HEK293 (cell line): ENCODE results near the gene KRTAP10-1.

Experiments used
- CTCF ChIA-PET: fragments of 350-600 bp; formaldehyde crosslinking; extraction: SDS; loops from one replicate; lab custom pipeline; 2021; ENCODE audit warnings: antibody characterized with exemption; lab: Yijun Ruan, JAX
- POLR2A ChIA-PET: fragments of 300-600 bp; formaldehyde crosslinking; extraction: SDS; loops from one replicate; lab custom pipeline; 2020; ENCODE audit warnings: antibody characterized with exemption, inconsistent platforms; lab: Yijun Ruan, JAX
- H3K27ac ChIP-seq: fragments of 200-500 bp; sonication (Bioruptor generic); 2 replicates; pipeline ENCODE4 v1.5.1; 2014; ENCODE audit warnings: low read depth, low read length, control low read depth, inconsistent platforms; ENCODE audit errors: extremely low read depth
- H3K36me3 ChIP-seq, 2 experiments: fragments of 200-500 bp in 1 of 2; sonication (Bioruptor generic) in 1 of 2; 1 replicate in 1 of 2; 2 replicates in 1 of 2; pipeline ENCODE4 v1.5.1; 2014 to 2017; ENCODE audit warnings: inconsistent platforms in 2 of 2, low read length in 2 of 2; ENCODE audit not compliant: control insufficient read depth in 2 of 2, insufficient read depth in 1 of 2
- H3K4me1 ChIP-seq: fragments of 200-500 bp; sonication (Bioruptor generic); 2 replicates; pipeline ENCODE4 v1.5.1; 2014; ENCODE audit warnings: mild to moderate bottlenecking, low read length, inconsistent platforms; ENCODE audit not compliant: control insufficient read depth, insufficient read depth
- H3K4me3 ChIP-seq: 2 replicates; pipeline ENCODE4 v1.5.1; 2011; ENCODE audit warnings: low read depth, mild to moderate bottlenecking, control low read depth, low read length, moderate library complexity
- H3K9me3 ChIP-seq: fragments of 200-500 bp; sonication (Bioruptor generic); 2 replicates; pipeline ENCODE4 v1.5.1; 2014; ENCODE audit warnings: low read depth, low read length, inconsistent platforms; ENCODE audit not compliant: control insufficient read depth, insufficient read depth
- EGR2 ChIP-seq: fragments of 450-650 bp; formaldehyde crosslinking; IDR thresholded peaks from 2 replicates; pipeline ENCODE4 v1.5.1; 2016; ENCODE audit warnings: low read depth, missing biosample characterization, missing genetic modification characterization
- KLF8 ChIP-seq: fragments of 450-650 bp; formaldehyde crosslinking; IDR thresholded peaks from 2 replicates; pipeline ENCODE4 v1.5.1; 2016; ENCODE audit warnings: missing biosample characterization, missing genetic modification characterization
- MEIS1 ChIP-seq: sonication (generic); formaldehyde crosslinking; IDR thresholded peaks from 2 replicates; pipeline ENCODE4 v1.8.1; 2022; ENCODE audit warnings: missing genetic modification reagents, mild to moderate bottlenecking, borderline replicate concordance
- MYNN ChIP-seq: fragments of 450-650 bp; formaldehyde crosslinking; IDR thresholded peaks from 2 replicates; pipeline ENCODE4 v1.5.1; 2016; ENCODE audit warnings: missing biosample characterization, missing genetic modification characterization, borderline replicate concordance
- SETDB1 ChIP-seq: IDR thresholded peaks from one replicate; pipeline ENCODE4 v1.6.1; 2017; ENCODE audit warnings: mild to moderate bottlenecking, low read length, moderate library complexity, mixed read lengths; ENCODE audit not compliant: insufficient read length
- SP2 ChIP-seq: fragments of 450-650 bp; formaldehyde crosslinking; IDR thresholded peaks from 2 replicates; pipeline ENCODE4 v1.5.1; 2016; ENCODE audit warnings: missing biosample characterization, missing genetic modification characterization
- TRIM28 ChIP-seq: IDR thresholded peaks from 2 replicates; pipeline ENCODE4 v1.6.1; 2011; ENCODE audit warnings: low read length, control low read depth, borderline replicate concordance
- YY2 ChIP-seq: fragments of 450-650 bp; formaldehyde crosslinking; IDR thresholded peaks from 2 replicates; pipeline ENCODE4 v1.5.1; 2016; ENCODE audit warnings: missing biosample characterization, missing genetic modification characterization
- ZFP41 ChIP-seq: fragments of 450-650 bp; formaldehyde crosslinking; IDR thresholded peaks from 2 replicates; pipeline ENCODE4 v1.5.1; 2016; ENCODE audit warnings: missing biosample characterization, missing genetic modification characterization, borderline replicate concordance
- ZNF112 ChIP-seq: fragments of 450-650 bp; formaldehyde crosslinking; IDR thresholded peaks from 2 replicates; pipeline ENCODE4 v1.5.0; 2017; ENCODE audit warnings: missing biosample characterization, missing genetic modification characterization
- ZNF133 ChIP-seq: fragments of 450-650 bp; formaldehyde crosslinking; IDR thresholded peaks from 2 replicates; pipeline ENCODE4 v1.5.1; 2016; ENCODE audit warnings: missing biosample characterization, missing genetic modification characterization
- ZNF19 ChIP-seq: fragments of 450-650 bp; formaldehyde crosslinking; IDR thresholded peaks from 2 replicates; pipeline ENCODE4; 2016; ENCODE audit warnings: missing biosample characterization, missing genetic modification characterization, low read depth
- ZNF24 ChIP-seq: fragments of 450-650 bp; formaldehyde crosslinking; IDR thresholded peaks from 2 replicates; pipeline ENCODE4 v1.5.1; 2016; ENCODE audit warnings: missing biosample characterization, missing genetic modification characterization
- ZNF26 ChIP-seq: fragments of 450-650 bp; formaldehyde crosslinking; IDR thresholded peaks from 2 replicates; pipeline ENCODE4 v1.5.1; 2016; ENCODE audit warnings: missing biosample characterization, missing genetic modification characterization
- ZNF391 ChIP-seq: fragments of 450-650 bp; formaldehyde crosslinking; IDR thresholded peaks from 2 replicates; pipeline ENCODE4 v1.5.1; 2016; ENCODE audit warnings: low read depth, missing biosample characterization, missing genetic modification characterization, borderline replicate concordance
- ZNF501 ChIP-seq: fragments of 450-650 bp; formaldehyde crosslinking; IDR thresholded peaks from 2 replicates; pipeline ENCODE4 v1.5.1; 2016; ENCODE audit warnings: missing biosample characterization, missing genetic modification characterization
- ZNF510 ChIP-seq: fragments of 450-650 bp; formaldehyde crosslinking; IDR thresholded peaks from 2 replicates; pipeline ENCODE4 v1.5.1; 2018; ENCODE audit warnings: mild to moderate bottlenecking, missing genetic modification characterization, missing biosample characterization; ENCODE audit not compliant: insufficient replicate concordance
- ZNF544 ChIP-seq: fragments of 450-650 bp; formaldehyde crosslinking; IDR thresholded peaks from 2 replicates; pipeline ENCODE4 v1.5.0; 2017; ENCODE audit warnings: missing biosample characterization, missing genetic modification characterization
- ZNF560 ChIP-seq: fragments of 450-650 bp; formaldehyde crosslinking; IDR thresholded peaks from 2 replicates; pipeline ENCODE4 v1.5.1; 2017; ENCODE audit warnings: missing biosample characterization, missing genetic modification characterization, borderline replicate concordance
- ZNF585B ChIP-seq: fragments of 450-650 bp; formaldehyde crosslinking; IDR thresholded peaks from 2 replicates; pipeline ENCODE4 v1.5.1; 2016; ENCODE audit warnings: missing biosample characterization, missing genetic modification characterization
- ZNF645 ChIP-seq: fragments of 450-650 bp; formaldehyde crosslinking; IDR thresholded peaks from 2 replicates; pipeline ENCODE4; 2016; ENCODE audit warnings: missing biosample characterization, missing genetic modification characterization
- TF ChIP-seq, protein P1 (sequence below): fragments of 450-650 bp; formaldehyde crosslinking; IDR thresholded peaks from 2 replicates; pipeline ENCODE4 v1.5.1; 2017; ENCODE audit warnings: missing biosample characterization, missing genetic modification characterization
- TF ChIP-seq, protein P2 (sequence below): fragments of 450-650 bp; formaldehyde crosslinking; conservative IDR thresholded peaks from 2 replicates; pipeline ENCODE4 v1.5.1; 2016; ENCODE audit warnings: low read depth, missing biosample characterization, missing genetic modification characterization

KRTAP10-1 gene

GRCh38 chr21:44571296-44571695 is 31.3 kb upstream of the KRTAP10-1 start:
- Histone ChIP-seq H3K4me1 (no peaks in the 10 kb centered on the region), H3K4me3 (no peak overlapping the region), H3K36me3 (no peaks in the 10 kb centered on the region), H3K27ac (no peak overlapping the region), H3K9me3 (no peaks in the 10 kb centered on the region)
- peak; percentile 53; the same call in 1 of the 2 replicates for TF ChIP-seq TRIM28
- TF ChIP-seq ZNF501 (tag by site-specific recombination) = no peak
- no peak for TF ChIP-seq ZNF585B
- TF ChIP-seq SETDB1 = peak; percentile 83
- ChIA-PET CTCF (no interaction called here), POLR2A (no interaction called here)

- H3K36me3 ChIP-seq = no peaks in the 10 kb centered on the region
- ChIA-PET POLR2A (no interaction called here), CTCF (no interaction called here)
- no peaks in the 10 kb centered on the region for H3K4me1 ChIP-seq
- H3K9me3 ChIP-seq = no peaks in the 10 kb centered on the region
- no peak overlapping the region for H3K27ac ChIP-seq
- TF ChIP-seq ZNF560 (tag by site-specific recombination) (no peak), ZNF112 (no peak), MEIS1 (CRISPR knock-in tag) (no peak), ZNF133 (tag by site-specific recombination) (no peak), ZNF391 (no peak), ZNF510 (tag by site-specific recombination) (no peak), ZNF19 (tag by site-specific recombination) (no peak), ZNF24 (tag by site-specific recombination) (no peak), ZFP41 (tag by site-specific recombination) (no peak), KLF8 (tag by site-specific recombination) (no peak), ZNF544 (tag by site-specific recombination) (no peak), MYNN (tag by site-specific recombination) (no peak), ZNF645 (tag by site-specific recombination) (no peak), EGR2 (tag by site-specific recombination) (no peak), ZNF26 (tag by site-specific recombination) (no peak), YY2 (tag by site-specific recombination) (no peak), SP2 (tag by site-specific recombination) (no peak)
- TF ChIP-seq, protein P1, sequence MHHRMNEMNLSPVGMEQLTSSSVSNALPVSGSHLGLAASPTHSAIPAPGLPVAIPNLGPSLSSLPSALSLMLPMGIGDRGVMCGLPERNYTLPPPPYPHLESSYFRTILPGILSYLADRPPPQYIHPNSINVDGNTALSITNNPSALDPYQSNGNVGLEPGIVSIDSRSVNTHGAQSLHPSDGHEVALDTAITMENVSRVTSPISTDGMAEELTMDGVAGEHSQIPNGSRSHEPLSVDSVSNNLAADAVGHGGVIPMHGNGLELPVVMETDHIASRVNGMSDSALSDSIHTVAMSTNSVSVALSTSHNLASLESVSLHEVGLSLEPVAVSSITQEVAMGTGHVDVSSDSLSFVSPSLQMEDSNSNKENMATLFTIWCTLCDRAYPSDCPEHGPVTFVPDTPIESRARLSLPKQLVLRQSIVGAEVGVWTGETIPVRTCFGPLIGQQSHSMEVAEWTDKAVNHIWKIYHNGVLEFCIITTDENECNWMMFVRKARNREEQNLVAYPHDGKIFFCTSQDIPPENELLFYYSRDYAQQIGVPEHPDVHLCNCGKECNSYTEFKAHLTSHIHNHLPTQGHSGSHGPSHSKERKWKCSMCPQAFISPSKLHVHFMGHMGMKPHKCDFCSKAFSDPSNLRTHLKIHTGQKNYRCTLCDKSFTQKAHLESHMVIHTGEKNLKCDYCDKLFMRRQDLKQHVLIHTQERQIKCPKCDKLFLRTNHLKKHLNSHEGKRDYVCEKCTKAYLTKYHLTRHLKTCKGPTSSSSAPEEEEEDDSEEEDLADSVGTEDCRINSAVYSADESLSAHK (tag by site-specific recombination) = no peak
- TF ChIP-seq, protein P2, sequence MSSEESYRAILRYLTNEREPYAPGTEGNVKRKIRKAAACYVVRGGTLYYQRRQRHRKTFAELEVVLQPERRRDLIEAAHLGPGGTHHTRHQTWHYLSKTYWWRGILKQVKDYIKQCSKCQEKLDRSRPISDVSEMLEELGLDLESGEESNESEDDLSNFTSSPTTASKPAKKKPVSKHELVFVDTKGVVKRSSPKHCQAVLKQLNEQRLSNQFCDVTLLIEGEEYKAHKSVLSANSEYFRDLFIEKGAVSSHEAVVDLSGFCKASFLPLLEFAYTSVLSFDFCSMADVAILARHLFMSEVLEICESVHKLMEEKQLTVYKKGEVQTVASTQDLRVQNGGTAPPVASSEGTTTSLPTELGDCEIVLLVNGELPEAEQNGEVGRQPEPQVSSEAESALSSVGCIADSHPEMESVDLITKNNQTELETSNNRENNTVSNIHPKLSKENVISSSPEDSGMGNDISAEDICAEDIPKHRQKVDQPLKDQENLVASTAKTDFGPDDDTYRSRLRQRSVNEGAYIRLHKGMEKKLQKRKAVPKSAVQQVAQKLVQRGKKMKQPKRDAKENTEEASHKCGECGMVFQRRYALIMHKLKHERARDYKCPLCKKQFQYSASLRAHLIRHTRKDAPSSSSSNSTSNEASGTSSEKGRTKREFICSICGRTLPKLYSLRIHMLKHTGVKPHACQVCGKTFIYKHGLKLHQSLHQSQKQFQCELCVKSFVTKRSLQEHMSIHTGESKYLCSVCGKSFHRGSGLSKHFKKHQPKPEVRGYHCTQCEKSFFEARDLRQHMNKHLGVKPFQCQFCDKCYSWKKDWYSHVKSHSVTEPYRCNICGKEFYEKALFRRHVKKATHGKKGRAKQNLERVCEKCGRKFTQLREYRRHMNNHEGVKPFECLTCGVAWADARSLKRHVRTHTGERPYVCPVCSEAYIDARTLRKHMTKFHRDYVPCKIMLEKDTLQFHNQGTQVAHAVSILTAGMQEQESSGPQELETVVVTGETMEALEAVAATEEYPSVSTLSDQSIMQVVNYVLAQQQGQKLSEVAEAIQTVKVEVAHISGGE (tag by site-specific recombination) = no peak
- H3K4me3 ChIP-seq = no peak overlapping the region
Observed at GRCh38 chr21:44569861-44570517, 30.0 kb upstream of the KRTAP10-1 start.
